CD4-positive, alpha-beta T cell treated with Interleukin-21 for 1 hour (primary cell): ENCODE data around the gene NTNG1.

Source experiments
- DNase-seq: peaks from one replicate; pipeline ENCODE4 v3.0.0-alpha.2; 2020

Gene NTNG1

DNA sequence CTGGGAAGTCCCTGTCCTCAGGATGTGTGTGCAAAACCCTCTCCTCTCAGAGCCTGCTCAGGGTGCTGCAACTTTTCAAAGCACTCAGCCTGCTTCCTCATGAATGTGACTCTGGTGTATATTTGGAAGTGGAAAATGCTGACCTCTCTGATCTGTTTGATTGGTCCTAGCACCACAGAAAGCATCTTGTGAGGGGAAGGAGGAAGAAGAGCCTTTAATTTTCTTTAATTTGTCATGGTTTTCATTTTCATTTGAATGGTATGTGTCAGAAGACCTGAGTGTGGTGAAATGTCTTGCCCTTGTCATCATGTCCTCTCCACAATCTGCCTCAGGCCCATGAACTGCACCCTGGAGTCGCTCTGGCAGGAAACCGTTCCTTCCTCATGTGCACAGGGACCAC is 383.5 kb downstream of the NTNG1 start:
- DNase-seq, result no peak

DNA sequence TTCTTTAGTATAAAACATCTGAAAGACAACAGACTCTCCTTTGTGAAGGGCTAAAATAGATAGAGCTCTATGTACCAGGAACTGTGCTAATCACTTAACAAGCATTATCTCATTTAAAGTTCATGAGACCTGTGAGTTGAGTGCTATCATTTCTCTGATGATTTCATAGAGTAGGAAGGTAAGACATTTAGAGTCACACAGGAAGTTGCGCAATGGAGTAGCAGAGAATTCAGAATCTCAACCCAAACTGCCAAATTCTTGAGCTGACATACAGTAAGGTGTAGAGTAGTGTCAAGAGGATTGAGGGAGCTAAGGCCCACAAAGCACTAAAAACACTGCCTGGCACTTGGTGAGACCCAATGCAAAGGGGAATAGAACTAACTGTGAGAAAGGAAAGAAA is 384.3 kb downstream of the NTNG1 start:
- DNase-seq, result no peak

DNA sequence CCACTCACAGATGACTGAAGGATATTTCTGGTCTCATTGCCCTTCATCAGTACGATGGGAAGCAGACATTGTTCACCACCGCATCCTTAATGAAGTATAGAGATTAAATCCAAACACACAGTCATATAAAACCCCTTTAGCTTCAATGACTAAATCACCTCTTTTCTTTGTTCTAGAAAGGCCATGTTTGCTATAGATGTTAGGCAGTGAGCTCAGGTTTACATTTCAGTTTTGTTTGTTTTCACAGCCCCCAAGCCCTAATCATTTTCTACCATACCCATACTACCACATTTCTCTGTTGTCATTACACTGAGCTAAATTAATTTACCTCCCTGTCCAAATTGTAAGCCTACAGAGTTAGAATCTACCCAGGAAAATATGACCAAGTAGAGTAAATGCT is 385.1 kb downstream of the NTNG1 start:
- DNase-seq, result no peak

DNA sequence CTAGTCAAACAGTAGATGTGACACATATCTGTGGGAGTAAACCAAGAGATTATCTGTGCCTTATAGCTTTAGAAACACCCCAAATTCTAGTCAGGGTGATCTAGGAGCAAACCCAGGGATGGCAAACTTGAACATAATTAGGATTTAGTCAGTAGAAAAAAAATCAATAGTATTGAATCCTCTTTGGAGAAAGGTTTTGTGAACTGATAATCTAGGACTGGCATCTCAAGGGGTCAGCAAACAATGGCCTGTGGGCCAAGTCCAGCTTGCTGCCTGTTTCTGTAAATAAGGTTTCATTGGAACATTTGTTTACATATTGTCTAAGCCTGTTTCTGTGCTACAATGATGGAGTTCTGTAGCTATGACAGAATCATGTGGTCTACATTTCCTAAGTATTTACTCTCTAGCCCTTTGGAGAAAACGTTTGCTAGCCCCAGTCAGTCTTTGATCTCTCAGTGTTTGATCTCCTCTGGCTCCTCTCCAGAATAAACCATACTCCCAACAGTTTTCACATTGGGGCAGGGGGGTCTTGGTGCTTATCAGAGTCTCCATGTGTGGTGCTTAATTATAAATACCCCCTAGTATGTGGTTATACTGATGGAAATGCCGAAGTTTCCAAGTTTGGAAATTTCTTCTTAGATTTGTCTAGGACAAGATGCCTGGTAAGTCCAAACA is 385.8 kb downstream of the NTNG1 start:
- DNase-seq, result no peak

DNA sequence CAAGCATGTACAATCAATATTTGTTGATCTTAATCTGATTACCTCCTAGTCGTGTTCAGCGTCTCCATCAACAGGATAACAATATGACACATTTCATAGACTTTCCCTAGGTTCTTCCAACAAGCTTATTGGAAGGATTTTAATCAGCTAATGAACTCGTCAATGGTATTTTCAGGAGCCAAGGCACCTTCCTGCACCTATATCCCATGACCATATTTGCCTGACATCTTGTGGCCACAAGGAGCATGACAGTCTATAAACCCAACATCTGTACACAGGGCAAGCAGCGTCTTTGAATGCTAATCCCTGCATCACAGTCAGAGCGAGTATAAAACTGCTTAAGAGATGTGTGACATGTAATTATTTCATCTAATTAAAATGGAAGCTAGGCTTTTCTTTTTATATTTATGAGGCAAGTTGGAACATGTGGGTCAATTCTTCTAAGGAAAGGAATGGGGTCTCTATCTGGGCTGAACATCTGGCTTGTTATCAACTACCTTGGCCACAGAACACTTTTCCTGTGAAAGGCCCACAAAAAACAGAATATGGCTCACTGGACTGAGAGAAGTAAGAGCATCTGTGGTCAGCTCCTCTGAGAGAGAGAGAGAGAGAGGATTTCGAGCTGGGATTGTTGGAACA is 388.8 kb downstream of the NTNG1 start:
- DNase-seq, result peak; percentile 4

DNA sequence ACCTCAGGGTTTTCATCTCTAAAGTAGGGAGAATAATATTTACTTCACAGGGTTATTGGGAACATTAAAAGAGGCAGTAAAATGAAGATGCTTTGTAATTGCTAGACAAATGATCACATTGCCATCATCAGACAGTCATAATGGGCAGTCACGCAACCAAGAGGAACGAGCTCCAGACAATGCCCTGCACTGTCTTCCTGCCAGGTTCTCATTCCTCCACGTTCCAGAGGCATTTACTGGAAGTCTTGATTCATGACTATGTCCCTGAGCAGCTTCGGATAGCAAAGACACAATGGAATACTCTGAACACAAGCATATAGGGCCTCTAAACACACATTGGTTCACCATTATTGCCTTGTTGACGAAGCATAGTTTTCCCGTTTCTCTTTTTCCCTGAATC is 389.7 kb downstream of the NTNG1 start:
- no peak for DNase-seq

DNA sequence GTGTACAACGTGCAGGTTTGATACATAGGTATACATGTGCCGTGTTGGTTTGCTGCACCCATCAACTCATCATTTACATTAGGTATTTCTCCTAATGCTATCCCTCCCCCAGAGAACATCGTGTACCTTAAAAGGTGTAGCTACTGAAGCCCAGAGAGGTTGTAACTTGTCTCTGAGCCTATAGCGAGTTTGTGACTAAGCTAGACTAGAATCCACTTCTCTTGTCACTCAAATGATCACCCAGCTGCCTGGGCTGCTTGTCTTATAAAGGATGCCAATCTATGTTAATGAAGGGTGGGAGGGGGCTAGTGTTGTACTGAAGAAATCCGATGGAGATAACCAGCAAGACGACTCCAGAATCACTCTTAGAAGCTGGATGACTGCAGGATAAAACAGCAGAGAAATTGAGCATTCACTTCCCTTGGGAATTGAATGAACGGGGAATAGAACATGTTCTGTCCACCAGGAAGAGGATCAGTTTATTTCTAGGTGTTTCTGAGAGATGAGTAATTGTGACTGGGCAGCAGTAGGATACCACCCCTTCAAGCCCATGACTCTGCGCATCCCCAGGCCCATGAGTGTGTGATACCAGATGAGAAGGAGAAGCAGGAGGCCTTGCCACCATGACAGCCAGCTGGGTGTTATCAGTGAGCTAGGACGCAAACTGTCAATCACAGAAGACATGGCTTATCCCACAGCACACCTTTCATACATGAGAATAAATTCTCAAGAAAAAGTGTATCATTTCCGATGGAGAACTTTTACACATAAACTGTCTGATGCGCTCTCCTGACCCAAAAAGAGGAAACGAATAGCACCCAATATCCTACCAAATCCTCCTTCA is 390.4 kb downstream of the NTNG1 start:
- no peak for DNase-seq

DNA sequence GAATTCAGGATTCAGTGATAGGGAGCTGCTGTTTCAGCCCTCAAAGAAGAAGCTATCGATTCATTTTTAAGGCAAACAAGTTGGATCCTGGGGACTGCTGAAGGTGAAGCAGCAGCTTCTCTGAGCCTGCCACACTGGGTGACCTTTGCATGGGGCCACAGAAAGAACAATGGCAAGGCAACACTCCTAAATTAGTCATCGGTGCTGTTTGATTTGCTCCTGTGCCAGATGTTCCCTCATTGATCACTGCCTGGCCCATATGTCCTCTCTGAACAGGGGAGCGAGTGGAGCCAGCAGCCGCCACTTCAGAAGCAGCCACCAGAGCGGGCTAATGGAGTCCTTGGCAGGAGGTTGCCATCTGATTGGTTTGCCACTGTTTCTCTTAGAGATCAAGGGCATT is 391.5 kb downstream of the NTNG1 start:
- DNase-seq, result no peak
